Endothelial cell of umbilical vein (primary cell): Measurements from ENCODE around the gene DOCK1. TPM values are rescaled to one million over a fixed set of nuclear protein-coding genes. Genes with fewer than 3 reads are reported as not detected.

Source experiments
- BruUV-seq: library from RNA; stranded (reverse); fragments of 400-500 nt; replicated peaks from 2 replicates; lab custom pipeline; 2021; lab: Mats Ljungman, UMichigan
- CTCF ChIA-PET: fragments of 300-600, 350-600 bp; sonication (Branson Sonifier 250); formaldehyde crosslinking; loops from one replicate; lab custom pipeline; 2021; ENCODE audit warnings: antibody characterized with exemption, inconsistent platforms; lab: Charles Lee
- POLR2A ChIA-PET: fragments of 300-600, 350-600 bp; sonication (Branson Sonifier 250); formaldehyde crosslinking; loops from one replicate; lab custom pipeline; 2021; ENCODE audit warnings: antibody characterized with exemption, inconsistent platforms; lab: Charles Lee
- DNase-seq: peaks from one replicate; pipeline ENCODE4 v3.0.0-alpha.2; 2011; ENCODE audit warnings: low read depth, low spot score
- FAIRE-seq: peaks from 2 replicates; lab custom pipeline; 2011; peaks lifted over from hg19 to GRCh38; lab: Jason Lieb, UNC
- H2AFZ ChIP-seq: 2 replicates; pipeline ENCODE4 v1.6.0; 2012; ENCODE audit warnings: low read depth, low read length, control low read depth, inconsistent platforms
- H3K27ac ChIP-seq: 2 replicates; pipeline ENCODE4 v1.5.1; 2011; ENCODE audit warnings: low read depth, mild to moderate bottlenecking, control low read depth, low read length, moderate library complexity; ENCODE audit not compliant: insufficient read depth
- H3K27me3 ChIP-seq, 2 experiments: 2 replicates each; pipeline versions ENCODE4 v1.6.0 to v1.6.1; 2011; ENCODE audit warnings: low read length in 2 of 2, mixed read lengths in 1 of 2; ENCODE audit not compliant: control insufficient read depth in 2 of 2, insufficient read depth in 2 of 2
- H3K36me3 ChIP-seq, 2 experiments: 2 replicates in 1 of 2; 3 replicates in 1 of 2; pipeline ENCODE4 v1.5.1; 2011; ENCODE audit warnings: low read length in 2 of 2, mild to moderate bottlenecking in 1 of 2, moderate library complexity in 1 of 2; ENCODE audit not compliant: control insufficient read depth in 2 of 2, insufficient read depth in 2 of 2; ENCODE audit errors: extremely low read depth in 1 of 2
- H3K4me1 ChIP-seq: 3 replicates; pipeline ENCODE4 v1.5.1; 2011; ENCODE audit warnings: mild to moderate bottlenecking, low read length; ENCODE audit not compliant: control insufficient read depth, insufficient read depth; ENCODE audit errors: extremely low read depth
- H3K4me2 ChIP-seq: 2 replicates; pipeline ENCODE4 v1.6.1; 2011; ENCODE audit warnings: low read length, control low read depth, mixed read lengths; ENCODE audit not compliant: insufficient read depth
- H3K4me3 ChIP-seq, 3 experiments: fragments of 200-600 bp in 1 of 3; sonication (generic), shearing (Covaris generic) in 1 of 3; replicated peaks in 1 of 3; 2 replicates each; pipeline ENCODE4 v1.5.1; 2011 to 2016; ENCODE audit warnings: control low read depth in 3 of 3, low read length in 3 of 3, mild to moderate bottlenecking in 2 of 3, inconsistent platforms in 1 of 3, low read depth in 1 of 3, moderate library complexity in 1 of 3; ENCODE audit not compliant: insufficient read depth in 1 of 3
- H3K79me2 ChIP-seq: 2 replicates; pipeline ENCODE4 v1.6.0; 2012; ENCODE audit warnings: low read length, inconsistent platforms; ENCODE audit not compliant: control insufficient read depth, insufficient read depth
- H3K9ac ChIP-seq: replicated peaks from 2 replicates; pipeline ENCODE3; 2011; ENCODE audit warnings: low read length, control low read depth; ENCODE audit not compliant: insufficient read depth; ENCODE audit errors: extremely low read depth
- H3K9me1 ChIP-seq: replicated peaks from 3 replicates; pipeline ENCODE4 v1.6.0; 2011; ENCODE audit warnings: mild to moderate bottlenecking, low read length; ENCODE audit not compliant: control insufficient read depth, insufficient read depth; ENCODE audit errors: extremely low read depth
- H3K9me3 ChIP-seq: replicated peaks from 2 replicates; pipeline ENCODE4 v1.5.1; 2012; ENCODE audit warnings: low read length, inconsistent platforms; ENCODE audit not compliant: control insufficient read depth, insufficient read depth
- H4K20me1 ChIP-seq: replicated peaks from 2 replicates; pipeline ENCODE3; 2011; ENCODE audit warnings: mild to moderate bottlenecking, low read length; ENCODE audit not compliant: control insufficient read depth, insufficient read depth; ENCODE audit errors: extremely low read depth
- CTCF ChIP-seq, 2 donors: IDR thresholded peaks; 1 replicate in 1 of 2; 2 replicates in 1 of 2; pipeline ENCODE4 v1.5.1; 2011; ENCODE audit warnings: low read length in 2 of 2, mild to moderate bottlenecking in 2 of 2, moderate library complexity in 2 of 2, control low read depth in 1 of 2, inconsistent platforms in 1 of 2, low read depth in 1 of 2; ENCODE audit not compliant: insufficient read depth in 1 of 2; ENCODE audit errors: extremely low read depth in 1 of 2
- EZH2 ChIP-seq: IDR thresholded peaks from 2 replicates; pipeline ENCODE4 v1.6.1; 2012; ENCODE audit warnings: borderline replicate concordance, low read depth, mild to moderate bottlenecking, moderate library complexity, low read length, inconsistent platforms; ENCODE audit not compliant: severe bottlenecking
- FOS ChIP-seq: IDR thresholded peaks from 2 replicates; pipeline ENCODE4 v1.6.1; 2011; ENCODE audit warnings: mild to moderate bottlenecking, low read length, moderate library complexity, borderline replicate concordance; ENCODE audit not compliant: insufficient read depth
- GATA2 ChIP-seq: IDR thresholded peaks from 2 replicates; pipeline ENCODE4 v1.7.0; 2011; ENCODE audit warnings: low read depth, mild to moderate bottlenecking, moderate library complexity, mixed read lengths, low read length; ENCODE audit not compliant: insufficient read length, insufficient read depth
- JUN ChIP-seq: IDR thresholded peaks from 2 replicates; pipeline ENCODE4 v1.6.1; 2011; ENCODE audit warnings: borderline replicate concordance, low read depth; ENCODE audit not compliant: insufficient read length, insufficient read depth
- MAX ChIP-seq: IDR thresholded peaks from 2 replicates; pipeline ENCODE4 v1.6.1; 2011; ENCODE audit not compliant: insufficient read depth, insufficient read length
- MYC ChIP-seq: IDR thresholded peaks from one replicate; pipeline ENCODE4 v1.6.1; 2011; ENCODE audit warnings: mild to moderate bottlenecking, low read depth, low read length
- POLR2A ChIP-seq: IDR thresholded peaks from 2 replicates; pipeline ENCODE4 v1.6.1; 2012; ENCODE audit warnings: low read depth, mild to moderate bottlenecking, control low read depth, low read length
- POLR2AphosphoS5 ChIP-seq: IDR thresholded peaks from 2 replicates; pipeline ENCODE4 v1.6.1; 2012; ENCODE audit warnings: low read depth, mild to moderate bottlenecking, control low read depth, low read length, moderate library complexity; ENCODE audit not compliant: insufficient read depth
- dilution Hi-C: fragments of 300-500 bp; cut with MboI; formaldehyde crosslinking; loops from one replicate; pipeline ENCODE4 v1.15.0; 2019; ENCODE audit warnings: low sequenced_read_pairs; ENCODE audit not compliant: extremely low pct_ligation_motif_present
- intact Hi-C: fragments of 100-400 bp; cut with micrococcal nuclease; formaldehyde crosslinking; loops from one replicate; pipeline ENCODE4 v1.10.0; 2022
- polyA plus RNA-seq, 4 experiments: library from polyadenylated mRNA; depleted of rRNA in 3 of 4; stranded (reverse) in 3 of 4; unstranded in 1 of 4; fragments of >200 nt; gene quantifications; 2 replicates each; pipeline versions ENCODE4 v1.2.1 to v1.2.3, GENCODE V29; 2011 to 2012; ENCODE audit warnings: missing spikeins in 1 of 4
- total RNA-seq: library from RNA; stranded (reverse); gene quantifications from 2 replicates; pipeline ENCODE4 v1.2.3, GENCODE V29; 2021

The DOCK1 gene
- total and polyA plus RNA-seq, 2 donors (not counting 3 experiments of a cell fraction or from before 2014, with no cell fraction given), result 22.5 to 83.1 TPM

- no peak overlapping the region for H3K4me2 ChIP-seq
- TF ChIP-seq JUN (no peak), EZH2 (no peak), FOS (no peak), POLR2A (no peak), CTCF (IDR thresholded peaks at IDR 0.05; ENCODE audit: extremely low read depth in 1 of 2, insufficient read depth in 1 of 2, low read depth in 1 of 2, low read length in 2 of 2) (no peak), MYC (no peak), GATA2 (no peak), POLR2AphosphoS5 (no peak), MAX (no peak)
- dilution Hi-C loops, result no loop called here
- peaks cover 1% of the 10 kb centered on the region for H3K4me1 ChIP-seq
- no peaks in the 10 kb centered on the region for H3K9me3 ChIP-seq
- H2AFZ ChIP-seq, result no peak overlapping the region
- no peaks in the 10 kb centered on the region for H3K9me1 ChIP-seq
- H4K20me1 ChIP-seq, result no peaks in the 10 kb centered on the region
- DNase-seq, result no peak
- POLR2A ChIA-PET, result no interaction called here
- no peak overlapping the region for H3K4me3 ChIP-seq
- CTCF ChIA-PET, result no interaction called here
- H3K27me3 ChIP-seq, result no peaks in the 10 kb centered on the region
- H3K9ac ChIP-seq, result no peak overlapping the region
- no peak for FAIRE-seq
- H3K27ac ChIP-seq, result no peak overlapping the region
- intact Hi-C loops, result no loop called here
- H3K79me2 ChIP-seq, result no peaks in the 10 kb centered on the region
- no TSS peak for BruUV-seq
- peaks cover 0 to 2% of the 10 kb centered on the region in 2 experiments for H3K36me3 ChIP-seq
Measured at GRCh38 chr10:127410030-127410429, 504.8 kb downstream of the DOCK1 start.
